HepG2 (cell line): ENCODE measurements around the gene BLMH. TPM values are rescaled to one million over a fixed set of nuclear protein-coding genes. Genes with fewer than 3 reads are reported as not detected.
A peak's percentile ranks its signal among the peaks of the same experiment; 100 is the strongest.

Experiments used
- ATAC-seq: fragments of 200-7000 bp; cut with Tn5 transposase; 3 replicates; pipeline ENCODE4 v1.9.1; 2020; ENCODE audit warnings: mild to moderate bottlenecking, moderate library complexity
- BruUV-seq: library from RNA; stranded (reverse); fragments of 400-500 nt; replicated peaks from 2 replicates; lab custom pipeline; 2021; lab: Mats Ljungman, UMichigan
- CTCF ChIA-PET: fragments of 300-600 bp; formaldehyde crosslinking; extraction: SDS; loops from one replicate; lab custom pipeline; 2021; ENCODE audit warnings: low total read pairs, inconsistent platforms, low intra/inter-chr PET ratio; lab: Yijun Ruan, JAX
- POLR2A ChIA-PET: fragments of 350-600 bp; sonication (Branson Sonifier 250); formaldehyde crosslinking; loops from one replicate; lab custom pipeline; 2020; ENCODE audit warnings: antibody characterized with exemption, inconsistent platforms; lab: Yijun Ruan, JAX
- DNase-seq: peaks from one replicate; pipeline ENCODE4 v3.0.0-alpha.2; 2015; ENCODE audit warnings: low spot score
- FAIRE-seq: peaks from 3 replicates; lab custom pipeline; 2011; peaks lifted over from hg19 to GRCh38; lab: Jason Lieb, UNC
- H2AFZ ChIP-seq: one replicate; pipeline ENCODE4 v1.6.1; 2011; ENCODE audit warnings: low read length, inconsistent platforms
- H3K27ac ChIP-seq: fragments of 300-600 bp; 3 replicates; pipeline ENCODE4 v1.8.0; 2011; ENCODE audit warnings: mixed run types, mild to moderate bottlenecking, mixed read lengths, low read length, inconsistent platforms; ENCODE audit not compliant: insufficient read depth; ENCODE audit errors: extremely low read length
- H3K27me3 ChIP-seq, 2 experiments: fragments of 200-600 bp in 1 of 2; 2 replicates in 1 of 2; 3 replicates in 1 of 2; pipeline versions ENCODE4 v1.6.0 to v1.8.0; 2011; ENCODE audit warnings: low read length in 2 of 2, mild to moderate bottlenecking in 2 of 2, moderate library complexity in 2 of 2, inconsistent platforms in 1 of 2; ENCODE audit not compliant: insufficient read depth in 2 of 2, control insufficient read depth in 1 of 2
- H3K36me3 ChIP-seq, 2 experiments: fragments of 200-600 bp in 1 of 2; replicated peaks in 1 of 2; 2 replicates in 1 of 2; 3 replicates in 1 of 2; pipeline versions ENCODE4 v1.5.1 to v1.8.0; 2011; ENCODE audit warnings: low read length in 2 of 2, inconsistent platforms in 1 of 2; ENCODE audit not compliant: insufficient read depth in 2 of 2, control insufficient read depth in 1 of 2
- H3K4me1 ChIP-seq: 2 replicates; pipeline ENCODE4 v1.5.1; 2012; ENCODE audit warnings: low read length, inconsistent platforms; ENCODE audit not compliant: insufficient read depth
- H3K4me2 ChIP-seq: 2 replicates; pipeline ENCODE4 v1.6.0; 2011; ENCODE audit warnings: low read depth, low read length, inconsistent platforms
- H3K4me3 ChIP-seq, 3 experiments: fragments of 200-600 bp in 1 of 3; sonication (generic), shearing (Covaris generic) in 1 of 3; replicated peaks in 1 of 3; 2 replicates each; pipeline ENCODE4 v1.5.1; 2011 to 2016; ENCODE audit warnings: low read length in 3 of 3, inconsistent platforms in 2 of 3, low read depth in 2 of 3, mild to moderate bottlenecking in 2 of 3, control low read depth in 1 of 3, mixed read lengths in 1 of 3; ENCODE audit not compliant: insufficient read depth in 1 of 3
- H3K79me2 ChIP-seq: one replicate; pipeline ENCODE4 v1.6.1; 2011; ENCODE audit warnings: low read length, inconsistent platforms; ENCODE audit not compliant: insufficient read depth
- H3K9ac ChIP-seq: 2 replicates; pipeline ENCODE4 v1.6.0; 2011; ENCODE audit warnings: mild to moderate bottlenecking, low read depth, low read length, inconsistent platforms; ENCODE audit not compliant: insufficient read depth
- H3K9me3 ChIP-seq: 2 replicates; pipeline ENCODE4 v1.5.1; 2012; ENCODE audit warnings: mild to moderate bottlenecking, low read length
- H4K20me1 ChIP-seq: 2 replicates; pipeline ENCODE4 v1.6.0; 2011; ENCODE audit warnings: inconsistent platforms, mild to moderate bottlenecking, low read length, moderate library complexity; ENCODE audit not compliant: insufficient read depth
- HIVEP1 ChIP-seq: sonication (generic); formaldehyde crosslinking; IDR thresholded peaks from 2 replicates; pipeline ENCODE4 v1.4.0; 2020; ENCODE audit warnings: mild to moderate bottlenecking, missing genetic modification reagents
- REPIN1 ChIP-seq: sonication (generic); formaldehyde crosslinking; IDR thresholded peaks from 2 replicates; pipeline ENCODE4 v1.8.0; 2022; ENCODE audit warnings: missing genetic modification reagents, low read depth, mild to moderate bottlenecking, borderline replicate concordance
- XRCC5 ChIP-seq: fragments of 200-400 bp; formaldehyde crosslinking; optimal IDR thresholded peaks from 2 replicates; pipeline ENCODE3; 2017; ENCODE audit warnings: mild to moderate bottlenecking, low read length
- WGBS: methylation state at CpG from one replicate; pipeline ENCODE4 v1.1.6; 2017; ENCODE audit warnings: low lambda C conversion rate; 5-methylcytosine and 5-hydroxymethylcytosine counted together
- in situ Hi-C: cut with HindIII; loops from 2 replicates; pipeline ENCODE4 v1.10.0; 2017; ENCODE audit warnings: low pct_unique_long_range_greater_than_20kb; ENCODE audit not compliant: extremely low pct_ligation_motif_present
- intact Hi-C: fragments of 100-400 bp; cut with micrococcal nuclease; formaldehyde crosslinking; loops from one replicate; pipeline ENCODE4 v1.10.0; 2022; ENCODE audit not compliant: unreplicated experiment
- polyA plus RNA-seq, 8 experiments: library from polyadenylated mRNA; depleted of rRNA in 3 of 8; stranded (reverse) in 7 of 8; unstranded in 1 of 8; fragments of >200 nt; fragmentation: Illumina TruSeq in 4 of 8; extraction: Trizol in 4 of 8; gene quantifications; 2 replicates each; pipeline versions ENCODE4 v1.2.1 to v1.2.3, GENCODE V29; 2011 to 2016; ENCODE audit warnings: low read depth in 4 of 8, missing spikeins in 1 of 8, mixed read lengths in 1 of 8; ENCODE audit not compliant: insufficient read depth in 1 of 8
- total RNA-seq, 5 experiments: library from RNA; depleted of rRNA; stranded (reverse); fragments of >200 nt; fragmentation: Illumina TruSeq; extraction: Trizol; gene quantifications; 2 replicates each; pipeline ENCODE4 v1.2.3, GENCODE V29; 2016; ENCODE audit warnings: low read depth in 1 of 5
- TF ChIP-seq, protein P1 (sequence below): sonication (generic); formaldehyde crosslinking; IDR thresholded peaks from 2 replicates; pipeline ENCODE4 v1.4.0; 2020; ENCODE audit warnings: missing genetic modification reagents
- TF ChIP-seq, protein P2 (sequence below): sonication (generic); formaldehyde crosslinking; IDR thresholded peaks from 2 replicates; pipeline ENCODE4 v1.5.1; 2020; ENCODE audit warnings: missing genetic modification reagents, mild to moderate bottlenecking, borderline replicate concordance
- TF ChIP-seq, protein P3 (sequence below): sonication (generic); formaldehyde crosslinking; conservative IDR thresholded peaks from 2 replicates; pipeline ENCODE4 v1.4.0; 2020; ENCODE audit warnings: missing genetic modification reagents

BLMH gene
- total and polyA plus RNA-seq, 2 of the 13 experiments (the other 11 are each of a cell fraction or from before 2014, with no cell fraction given): 12.1 to 41.0 TPM

DNA sequence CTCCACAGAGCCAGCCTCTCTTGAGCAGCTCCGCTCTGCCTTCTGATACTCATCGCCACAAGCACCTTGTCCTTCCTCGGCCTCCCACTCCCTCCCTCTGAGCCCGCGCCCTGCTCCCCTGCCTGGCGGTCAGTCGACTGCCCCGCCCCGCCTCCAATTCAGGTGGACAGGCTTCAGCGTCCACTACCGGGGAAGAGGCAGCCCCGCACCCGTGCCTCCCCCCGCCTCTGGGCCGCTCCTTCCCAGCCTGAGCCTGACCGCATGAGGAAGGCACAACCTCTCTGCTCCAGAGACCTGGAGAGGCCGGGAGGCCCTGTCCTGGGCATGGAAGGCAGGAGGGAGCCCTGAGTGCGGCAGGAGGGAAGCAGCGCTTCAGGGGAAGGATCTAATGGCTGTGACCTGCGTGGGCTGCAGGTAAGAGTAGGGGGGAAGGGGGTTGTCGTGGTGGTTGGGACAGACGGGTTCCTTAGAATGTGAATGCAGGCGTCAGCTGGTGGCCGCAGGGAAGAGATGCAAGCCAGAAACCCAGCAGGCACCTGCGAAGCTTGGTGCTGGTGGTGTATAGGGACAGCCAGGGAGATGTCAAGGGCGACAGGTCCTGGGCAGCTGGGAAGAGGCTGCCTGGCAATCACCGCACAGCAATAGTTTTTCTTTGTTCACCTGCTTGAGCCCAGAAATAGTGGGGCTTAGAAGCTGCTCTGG lies 53.2 kb downstream of the BLMH start (continued):
- TF ChIP-seq, protein P1, sequence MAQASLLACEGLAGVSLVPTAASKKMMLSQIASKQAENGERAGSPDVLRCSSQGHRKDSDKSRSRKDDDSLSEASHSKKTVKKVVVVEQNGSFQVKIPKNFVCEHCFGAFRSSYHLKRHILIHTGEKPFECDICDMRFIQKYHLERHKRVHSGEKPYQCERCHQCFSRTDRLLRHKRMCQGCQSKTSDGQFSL (CRISPR knock-in tag): peak; percentile 17; the same call in 1 of the 2 replicates
- TF ChIP-seq, protein P2, sequence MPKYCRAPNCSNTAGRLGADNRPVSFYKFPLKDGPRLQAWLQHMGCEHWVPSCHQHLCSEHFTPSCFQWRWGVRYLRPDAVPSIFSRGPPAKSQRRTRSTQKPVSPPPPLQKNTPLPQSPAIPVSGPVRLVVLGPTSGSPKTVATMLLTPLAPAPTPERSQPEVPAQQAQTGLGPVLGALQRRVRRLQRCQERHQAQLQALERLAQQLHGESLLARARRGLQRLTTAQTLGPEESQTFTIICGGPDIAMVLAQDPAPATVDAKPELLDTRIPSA: no peak
- peak; percentile 20 for TF ChIP-seq XRCC5
- 0 out of 2 replicates have a peak, but pooled peaks have one; percentile 35 for TF ChIP-seq HIVEP1
- TF ChIP-seq, protein P3, sequence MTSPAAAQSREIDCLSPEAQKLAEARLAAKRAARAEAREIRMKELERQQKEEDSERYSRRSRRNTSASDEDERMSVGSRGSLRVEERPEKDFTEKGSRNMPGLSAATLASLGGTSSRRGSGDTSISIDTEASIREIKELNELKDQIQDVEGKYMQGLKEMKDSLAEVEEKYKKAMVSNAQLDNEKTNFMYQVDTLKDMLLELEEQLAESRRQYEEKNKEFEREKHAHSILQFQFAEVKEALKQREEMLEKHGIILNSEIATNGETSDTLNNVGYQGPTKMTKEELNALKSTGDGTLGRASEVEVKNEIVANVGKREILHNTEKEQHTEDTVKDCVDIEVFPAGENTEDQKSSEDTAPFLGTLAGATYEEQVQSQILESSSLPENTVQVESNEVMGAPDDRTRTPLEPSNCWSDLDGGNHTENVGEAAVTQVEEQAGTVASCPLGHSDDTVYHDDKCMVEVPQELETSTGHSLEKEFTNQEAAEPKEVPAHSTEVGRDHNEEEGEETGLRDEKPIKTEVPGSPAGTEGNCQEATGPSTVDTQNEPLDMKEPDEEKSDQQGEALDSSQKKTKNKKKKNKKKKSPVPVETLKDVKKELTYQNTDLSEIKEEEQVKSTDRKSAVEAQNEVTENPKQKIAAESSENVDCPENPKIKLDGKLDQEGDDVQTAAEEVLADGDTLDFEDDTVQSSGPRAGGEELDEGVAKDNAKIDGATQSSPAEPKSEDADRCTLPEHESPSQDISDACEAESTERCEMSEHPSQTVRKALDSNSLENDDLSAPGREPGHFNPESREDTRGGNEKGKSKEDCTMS (CRISPR knock-in tag): no peak

DNA sequence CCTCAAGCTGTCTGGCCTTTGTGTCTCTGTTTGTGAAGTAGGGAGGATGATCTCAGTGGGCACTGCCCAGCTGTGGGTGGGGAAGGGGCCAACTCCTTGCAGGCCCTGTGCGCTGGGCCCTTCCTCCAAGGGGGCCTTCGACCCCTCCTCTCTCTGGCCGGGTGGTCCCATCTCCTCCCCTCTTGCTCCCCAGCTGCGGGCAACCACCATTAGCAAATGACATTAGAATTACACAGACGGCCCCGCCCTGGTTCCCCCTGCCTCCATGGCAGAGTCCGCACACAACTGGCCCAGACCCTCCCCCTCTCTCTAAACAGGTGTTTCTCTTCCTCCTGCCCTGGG lies 53.8 kb downstream of the BLMH start:
- Histone ChIP-seq H3K27ac (no peak overlapping the region), H3K4me3 (peak overlapping the region; percentile 28 to 61 (median 47); a peak in 5 of 6 replicates), H3K4me2 (peak overlapping the region; percentile 64), H3K79me2 (no peaks in the 10 kb centered on the region), H3K36me3 (no peaks in the 10 kb centered on the region), H3K27me3 (no peaks in the 10 kb centered on the region), H3K9me3 (no peaks in the 10 kb centered on the region), H3K4me1 (peaks cover 38% of the 10 kb centered on the region), H2AFZ (no peak overlapping the region), H4K20me1 (no peaks in the 10 kb centered on the region), H3K9ac (no peak overlapping the region)
- CTCF ChIA-PET: interaction anchor here (2.6 kb wide), 1 partner anchor 113 kb away, joined by 10 read pairs; no protein-coding TSS in a partner anchor
- no TSS peak for BruUV-seq
- no peak for TF ChIP-seq REPIN1 (CRISPR knock-in tag)
- POLR2A ChIA-PET: no interaction called here
- FAIRE-seq (no peak), ATAC-seq (no peak), DNase-seq (no peak)
- in situ Hi-C loops: loop anchor here (10.0 kb wide), 1 partner anchor 113 kb away; no protein-coding TSS in a partner anchor
- intact Hi-C loops: loop anchor here (5.0 kb wide), 1 partner anchor 111 kb away; no protein-coding TSS in a partner anchor
- WGBS: 40% methylated on average over 7 of the region's 7 CpGs
